Stimulated activated CD8-positive, alpha-beta memory T cell treated with anti-CD3 and anti-CD28 coated beads, Interleukin-15, amount 100 ng/mL, for 24 hours (primary cell): Measurements from ENCODE around the gene CD19.
A peak's percentile ranks its signal among the peaks of the same experiment; 100 is the strongest.
"Not testable (repeated sequence)": the region's sequence is repeated elsewhere in the genome, so short reads cannot be mapped to it uniquely, and the experiment has no call there.

Experiments
- DNase-seq: peaks from one replicate; pipeline ENCODE4 v3.0.0-alpha.2; 2020; ENCODE audit warnings: low read depth

The CD19 gene

DNA sequence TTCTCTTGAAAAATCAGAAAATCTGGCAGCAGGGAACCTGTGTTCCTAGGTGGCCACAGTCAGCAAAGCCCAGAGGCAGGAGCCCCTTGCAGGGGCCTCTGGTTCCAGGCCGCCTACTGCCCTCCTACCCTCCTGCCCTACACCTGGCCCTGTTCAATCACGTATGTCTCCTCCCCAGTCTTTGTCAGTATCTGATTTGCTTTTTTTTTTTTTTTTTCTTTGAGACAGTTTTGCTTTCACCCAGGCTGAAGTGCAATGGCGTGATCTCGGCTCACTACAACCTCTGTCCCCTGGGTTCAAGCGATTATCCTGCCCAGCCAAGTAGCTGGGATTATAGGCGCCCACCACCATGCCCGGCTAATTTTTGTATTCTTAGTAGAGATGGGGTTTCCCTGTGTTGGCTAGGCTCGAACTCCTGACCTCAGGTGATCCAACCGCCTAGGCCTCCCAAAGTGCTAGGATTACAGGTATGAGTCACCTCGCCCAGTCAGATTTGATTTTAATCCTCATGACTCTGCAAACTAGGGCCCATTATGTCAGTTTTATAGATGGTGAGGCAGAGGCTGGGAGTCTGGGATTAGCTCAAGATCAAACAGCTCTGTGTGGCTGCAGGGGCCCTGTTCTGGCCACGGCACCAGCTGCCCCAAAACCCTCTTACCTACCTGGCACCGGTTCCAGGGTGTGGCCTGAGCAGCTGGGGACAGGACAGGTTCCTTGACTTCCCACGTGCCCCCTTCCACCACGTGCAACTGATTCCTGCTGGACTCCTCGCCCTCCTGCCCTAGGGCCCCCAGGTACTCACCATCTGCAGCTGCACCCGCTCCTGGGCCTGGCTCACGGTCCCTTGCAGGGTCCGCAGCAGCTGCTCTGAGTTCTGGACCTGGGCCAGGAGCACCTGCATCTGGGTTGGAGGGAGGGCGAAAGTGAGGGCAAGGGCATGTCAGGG, 21.4 kb upstream of the CD19 start:
- DNase-seq = no peak

DNA sequence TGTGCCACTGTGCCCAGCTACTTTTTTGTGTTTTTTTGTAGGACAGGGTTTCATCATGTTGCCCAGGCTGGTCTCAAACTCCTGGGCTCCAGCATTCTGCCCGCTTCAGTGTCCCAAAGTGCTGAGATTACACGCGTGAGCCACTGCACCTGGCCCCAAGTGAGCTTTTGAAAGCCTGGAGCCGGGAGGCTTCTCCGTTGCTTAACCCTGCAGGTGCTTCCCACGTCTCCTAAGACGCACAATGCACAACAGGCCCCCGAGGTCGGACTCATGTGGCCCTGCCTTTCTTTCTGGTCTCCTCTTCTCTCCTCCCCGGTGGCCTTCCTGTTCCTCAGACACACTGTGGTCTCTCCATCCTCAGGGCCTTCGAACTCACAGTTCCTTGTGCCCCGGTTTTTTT, 19.2 kb upstream of the CD19 start:
- no peak for DNase-seq

DNA sequence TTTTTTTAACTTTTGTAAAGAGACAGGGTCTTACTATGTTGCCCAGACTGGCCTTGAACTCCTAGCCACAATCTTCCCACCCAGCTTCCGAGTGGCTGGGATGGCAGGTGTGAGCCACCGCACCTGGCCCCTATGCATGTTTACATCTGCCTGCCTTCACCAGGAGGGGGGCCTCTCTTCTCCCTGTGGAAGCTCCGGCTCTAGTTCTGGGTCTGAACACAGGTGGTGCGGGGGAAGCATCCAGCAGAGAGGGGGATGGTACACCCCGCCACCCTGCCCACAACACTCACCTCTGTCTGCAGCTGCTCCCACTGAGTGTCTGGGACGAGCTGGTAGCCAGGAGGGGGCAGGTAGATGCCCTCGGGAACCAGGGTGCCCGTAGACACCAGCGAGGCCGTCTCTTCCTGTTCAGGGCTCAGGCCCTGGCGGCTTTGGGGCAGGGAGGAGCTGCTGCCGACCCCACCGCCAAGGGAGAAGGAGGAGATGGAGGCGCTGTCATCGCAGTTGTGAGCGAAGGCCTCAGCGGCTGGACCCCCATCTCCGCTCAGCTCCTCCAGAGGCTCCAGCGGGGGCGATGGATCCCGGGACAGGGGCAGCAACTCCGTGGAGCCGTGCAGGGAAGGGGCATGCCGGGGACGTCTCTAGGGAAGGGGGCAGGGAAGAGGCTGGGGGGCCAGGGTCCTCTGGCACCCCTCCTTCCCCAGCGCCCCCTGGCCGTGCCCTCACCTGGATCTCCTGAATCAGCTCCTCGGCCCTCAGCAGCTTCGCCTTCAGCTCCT, 17.6 kb upstream of the CD19 start:
- no peak for DNase-seq

GRCh38 chr16:28915181-28915580, 16.6 kb upstream of the CD19 start:
- no peak for DNase-seq

- DNase-seq = no peak
These were observed 14.7 kb upstream of the CD19 start for GRCh38 chr16:28917095-28917494.

DNA sequence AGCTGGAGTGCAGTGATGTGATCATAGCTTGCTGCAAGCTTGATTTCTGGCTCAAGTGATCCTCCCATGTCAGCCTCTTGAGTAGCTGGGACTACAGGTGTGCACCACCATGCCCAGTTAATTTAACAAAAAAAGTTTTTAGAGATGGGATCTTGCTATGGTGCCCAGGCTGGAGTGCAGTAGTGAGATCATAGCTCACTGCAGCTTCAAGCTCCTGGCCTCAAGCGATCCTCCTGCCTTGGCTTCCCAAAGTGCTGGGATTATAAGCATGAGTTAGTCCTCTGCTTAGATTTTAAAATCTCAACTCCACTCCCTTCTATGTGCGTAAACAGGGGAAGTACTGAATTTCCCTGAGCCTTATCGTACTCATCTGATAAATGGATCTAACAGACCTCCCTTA, 13.1 kb upstream of the CD19 start:
- no peak for DNase-seq

- no peak for DNase-seq
These were observed 8.6 kb upstream of the CD19 start for GRCh38 chr16:28923231-28923587.

GRCh38 chr16:28923652-28924398, 7.9 kb upstream of the CD19 start:
- DNase-seq = no peak

- DNase-seq = no peak
These were observed 7.4 kb upstream of the CD19 start for GRCh38 chr16:28924399-28924761.

GRCh38 chr16:28924762-28925385, 6.9 kb upstream of the CD19 start, which contains the start of gene RABEP2:
Gene RABEP2, minus strand, starts transcription at chr16:28925238. Its CDS starts 75 bp downstream, at chr16:28925163.
- DNase-seq = peak; percentile 97

DNA sequence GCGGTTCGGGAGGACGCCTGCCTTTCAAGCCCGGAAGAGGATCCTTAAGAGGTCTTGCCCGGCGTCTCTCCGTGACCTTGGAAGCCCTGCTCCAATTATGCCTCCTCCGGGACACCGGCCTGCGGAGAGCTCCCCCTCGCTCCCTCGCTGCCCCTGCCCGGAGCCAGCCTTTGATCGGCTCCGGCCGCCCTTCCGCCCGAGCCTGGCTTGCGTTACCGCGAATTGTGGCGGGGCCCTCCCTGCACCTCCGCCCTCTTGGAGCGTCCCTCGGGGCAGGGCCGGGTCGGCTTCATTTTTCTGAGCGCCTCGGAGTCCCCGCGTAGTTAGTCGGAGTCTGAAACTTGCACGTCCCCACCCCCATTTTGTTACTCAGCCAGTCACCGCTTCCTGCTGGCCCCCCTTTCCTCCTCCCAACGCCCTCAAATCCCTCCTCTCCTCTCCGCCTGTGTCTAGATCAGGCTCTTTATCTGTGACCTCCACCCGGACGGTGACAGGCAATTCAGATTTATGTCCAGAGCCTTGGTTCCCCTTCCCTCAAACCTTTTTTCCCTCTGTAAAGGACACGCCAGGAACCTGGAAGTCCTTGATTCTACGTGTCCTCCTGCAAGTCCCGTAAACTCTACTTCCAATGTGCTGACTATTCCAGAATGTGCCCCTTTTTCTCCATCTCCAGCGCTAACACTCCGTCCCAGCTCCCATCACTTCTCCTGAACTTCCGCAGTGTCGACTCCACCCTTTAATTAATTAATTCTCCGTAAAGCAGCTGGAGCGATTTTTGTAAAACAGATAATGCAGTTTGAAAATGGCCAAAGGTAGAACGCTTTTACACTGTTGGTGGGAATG, 6.2 kb upstream of the CD19 start:
- no peak for DNase-seq

DNA sequence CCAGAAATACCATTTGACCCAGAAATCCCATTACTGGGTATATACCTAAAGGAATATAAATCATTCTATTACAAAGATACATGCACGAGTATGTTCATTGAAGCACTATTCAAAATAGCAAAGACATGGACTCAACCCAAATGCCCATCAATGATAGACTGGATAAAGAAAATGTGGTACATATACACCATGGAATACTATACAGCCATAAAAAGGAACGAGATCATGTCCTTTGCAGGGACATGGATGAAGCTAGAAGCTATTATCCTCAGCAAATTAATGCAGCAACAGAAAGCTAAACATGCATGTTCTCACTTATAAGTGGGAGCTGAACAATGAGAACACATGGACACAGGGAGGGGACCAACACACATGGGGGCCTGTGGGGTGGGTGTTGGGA, 5.5 kb upstream of the CD19 start:
- DNase-seq = not testable (repeated sequence)

- DNase-seq = no peak
These were observed 4.0 kb upstream of the CD19 start for GRCh38 chr16:28927815-28928214.

GRCh38 chr16:28930203-28930602, 1.6 kb upstream of the CD19 start:
- no peak for DNase-seq

GRCh38 chr16:28930652-28931051, 1.1 kb upstream of the CD19 start:
- DNase-seq = no peak

DNA sequence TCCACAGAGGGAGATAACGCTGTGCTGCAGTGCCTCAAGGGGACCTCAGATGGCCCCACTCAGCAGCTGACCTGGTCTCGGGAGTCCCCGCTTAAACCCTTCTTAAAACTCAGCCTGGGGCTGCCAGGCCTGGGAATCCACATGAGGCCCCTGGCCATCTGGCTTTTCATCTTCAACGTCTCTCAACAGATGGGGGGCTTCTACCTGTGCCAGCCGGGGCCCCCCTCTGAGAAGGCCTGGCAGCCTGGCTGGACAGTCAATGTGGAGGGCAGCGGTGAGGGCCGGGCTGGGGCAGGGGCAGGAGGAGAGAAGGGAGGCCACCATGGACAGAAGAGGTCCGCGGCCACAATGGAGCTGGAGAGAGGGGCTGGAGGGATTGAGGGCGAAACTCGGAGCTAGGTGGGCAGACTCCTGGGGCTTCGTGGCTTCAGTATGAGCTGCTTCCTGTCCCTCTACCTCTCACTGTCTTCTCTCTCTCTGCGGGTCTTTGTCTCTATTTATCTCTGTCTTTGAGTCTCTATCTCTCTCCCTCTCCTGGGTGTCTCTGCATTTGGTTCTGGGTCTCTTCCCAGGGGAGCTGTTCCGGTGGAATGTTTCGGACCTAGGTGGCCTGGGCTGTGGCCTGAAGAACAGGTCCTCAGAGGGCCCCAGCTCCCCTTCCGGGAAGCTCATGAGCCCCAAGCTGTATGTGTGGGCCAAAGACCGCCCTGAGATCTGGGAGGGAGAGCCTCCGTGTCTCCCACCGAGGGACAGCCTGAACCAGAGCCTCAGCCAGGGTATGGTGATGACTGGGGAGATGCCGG, 769 bp downstream of the CD19 start:
- no peak for DNase-seq

DNA sequence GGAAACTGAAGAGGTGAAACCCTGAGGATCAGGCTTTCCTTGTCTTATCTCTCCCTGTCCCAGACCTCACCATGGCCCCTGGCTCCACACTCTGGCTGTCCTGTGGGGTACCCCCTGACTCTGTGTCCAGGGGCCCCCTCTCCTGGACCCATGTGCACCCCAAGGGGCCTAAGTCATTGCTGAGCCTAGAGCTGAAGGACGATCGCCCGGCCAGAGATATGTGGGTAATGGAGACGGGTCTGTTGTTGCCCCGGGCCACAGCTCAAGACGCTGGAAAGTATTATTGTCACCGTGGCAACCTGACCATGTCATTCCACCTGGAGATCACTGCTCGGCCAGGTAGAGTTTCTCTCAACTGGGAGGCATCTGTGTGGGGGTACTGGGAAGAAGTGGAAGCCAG, 1.4 kb downstream of the CD19 start:
- DNase-seq = no peak

DNA sequence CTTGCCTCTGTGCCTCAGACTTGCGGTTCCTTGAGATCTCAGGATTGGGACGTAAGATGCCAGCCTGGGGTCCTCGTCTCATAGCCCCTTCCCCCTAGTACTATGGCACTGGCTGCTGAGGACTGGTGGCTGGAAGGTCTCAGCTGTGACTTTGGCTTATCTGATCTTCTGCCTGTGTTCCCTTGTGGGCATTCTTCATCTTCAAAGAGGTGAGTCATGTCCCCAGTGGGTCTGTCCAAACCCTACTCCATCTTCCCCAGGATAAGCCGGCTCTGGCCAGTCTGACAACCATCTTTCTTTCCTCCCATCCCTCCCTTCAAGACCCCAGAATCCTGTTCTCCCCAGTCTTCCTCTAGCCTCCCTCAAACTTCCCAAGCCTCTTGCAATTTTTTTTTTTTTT, 3.6 kb downstream of the CD19 start:
- no peak for DNase-seq

DNA sequence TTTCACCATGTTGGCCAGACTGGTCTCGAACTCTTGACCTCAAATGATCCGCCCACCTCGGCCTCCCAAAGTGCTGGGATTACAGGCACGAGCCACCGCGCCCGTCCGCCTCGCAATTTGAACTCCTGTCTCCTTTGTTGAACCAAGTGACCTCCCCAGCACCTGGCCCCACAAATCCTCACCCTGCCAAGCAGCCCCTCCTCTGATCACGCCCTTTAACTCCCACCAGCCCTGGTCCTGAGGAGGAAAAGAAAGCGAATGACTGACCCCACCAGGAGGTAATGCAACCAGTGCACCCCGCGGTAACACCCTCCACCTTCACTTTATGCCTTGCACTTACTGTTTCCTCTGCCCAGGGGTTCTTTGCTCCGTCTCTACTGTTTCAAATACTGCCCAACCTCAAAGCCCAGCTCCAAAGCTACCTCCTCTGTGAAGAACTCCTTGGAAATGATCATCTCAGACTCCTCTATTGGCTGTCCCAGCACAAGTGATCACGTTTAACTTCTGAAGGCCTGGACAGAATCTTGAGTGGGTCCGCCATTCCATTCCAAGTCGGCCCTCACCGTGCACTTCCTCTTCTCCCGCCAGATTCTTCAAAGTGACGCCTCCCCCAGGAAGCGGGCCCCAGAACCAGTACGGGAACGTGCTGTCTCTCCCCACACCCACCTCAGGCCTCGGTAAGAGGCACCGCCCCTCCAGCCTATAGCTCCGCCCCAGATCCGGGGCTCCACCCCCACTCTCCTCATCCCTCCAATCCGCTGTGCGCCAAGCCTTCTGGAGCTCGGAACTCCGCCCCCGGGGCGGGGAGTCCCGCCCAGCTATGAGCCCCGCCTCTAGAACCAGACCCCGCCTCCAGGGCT, 4.4 kb downstream of the CD19 start:
- peak; percentile 68 for DNase-seq
